Stromal cell of bone marrow (primary cell): Measurements from ENCODE around the gene BEST1.
"Not testable (repeated sequence)": the region's sequence is repeated elsewhere in the genome, so short reads cannot be mapped to it uniquely, and the experiment has no call there.

Experiments used
- DNase-seq: peaks from one replicate; pipeline ENCODE4 v3.0.0-alpha.2; 2012; ENCODE audit warnings: low read depth

Gene BEST1

GRCh38 chr11:61978703-61979661 is 28.8 kb downstream of the BEST1 start:
- no peak for DNase-seq

GRCh38 chr11:61980783-61981541 is 30.8 kb downstream of the BEST1 start:
- no peak for DNase-seq

GRCh38 chr11:61983419-61983818 is 33.3 kb downstream of the BEST1 start:
- no peak for DNase-seq

GRCh38 chr11:61985869-61986268 is 35.7 kb downstream of the BEST1 start:
- DNase-seq, result no peak

GRCh38 chr11:61994981-61995380 is 44.8 kb downstream of the BEST1 start:
- no peak for DNase-seq

- no peak for DNase-seq
Measured at GRCh38 chr11:61996933-61997332, 46.8 kb downstream of the BEST1 start.

- DNase-seq, result no peak
Measured at GRCh38 chr11:61999141-61999975, 49.2 kb downstream of the BEST1 start.

GRCh38 chr11:62000539-62001446 is 50.6 kb downstream of the BEST1 start:
- DNase-seq, result no peak

- DNase-seq, result no peak
Measured at GRCh38 chr11:62001450-62002191, 51.5 kb downstream of the BEST1 start.

- DNase-seq, result not testable (repeated sequence)
Measured at GRCh38 chr11:62002283-62002682, 52.1 kb downstream of the BEST1 start.

GRCh38 chr11:62004473-62004872 is 54.3 kb downstream of the BEST1 start:
- peak; percentile 86 for DNase-seq

- DNase-seq, result no peak
Measured at GRCh38 chr11:62008193-62008592, 58.0 kb downstream of the BEST1 start.

GRCh38 chr11:62010935-62011528 is 60.9 kb downstream of the BEST1 start:
- no peak for DNase-seq

- no peak for DNase-seq
Measured at GRCh38 chr11:62011881-62012280, 61.7 kb downstream of the BEST1 start.

GRCh38 chr11:62012451-62012831 is 62.3 kb downstream of the BEST1 start:
- peak; percentile 18 for DNase-seq

GRCh38 chr11:62012832-62013461 is 62.8 kb downstream of the BEST1 start:
- no peak for DNase-seq
